GM18858 (cell line): ENCODE data around the gene CDH23.

ENCODE experiments used
- ATAC-seq: cut with Tn5 transposase; IDR thresholded peaks from one replicate; pipeline ENCODE4 v1.9.1; 2021; ENCODE audit not compliant: unreplicated experiment

CDH23 gene

DNA sequence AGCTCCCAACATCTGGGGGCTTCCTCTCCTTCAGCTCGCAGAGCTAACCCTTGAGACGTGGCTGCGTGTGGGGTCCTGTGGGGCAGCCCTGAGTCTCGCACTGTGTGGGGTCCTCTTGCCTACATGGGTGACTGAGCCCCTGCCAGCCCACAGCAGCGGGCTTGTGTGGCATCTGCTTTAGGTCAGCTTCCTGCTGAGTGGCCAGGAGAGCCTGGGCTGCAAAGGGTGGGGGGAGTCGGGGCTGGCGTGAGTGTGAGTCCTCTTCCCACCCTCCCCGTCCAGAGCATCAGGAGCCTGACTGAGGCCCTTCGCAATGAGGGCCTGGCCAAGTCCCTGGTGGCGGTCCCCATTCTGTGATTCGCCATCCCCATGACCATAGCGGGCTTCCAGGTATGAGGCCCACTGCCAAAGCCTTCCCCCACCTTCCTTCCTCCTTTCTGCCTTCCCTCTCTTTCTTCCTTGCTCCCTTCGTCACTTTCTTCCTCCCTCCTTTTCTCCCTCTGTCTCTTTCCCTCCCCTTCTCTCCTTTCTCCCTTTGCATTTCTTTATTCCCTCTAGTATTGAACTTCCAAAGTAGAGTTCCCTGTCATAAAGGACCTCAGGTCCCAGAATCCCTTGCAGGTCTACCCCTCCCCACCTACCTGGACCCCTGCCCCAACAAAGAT lies 85.2 kb downstream of the CDH23 start:
- ATAC-seq: no peak

DNA sequence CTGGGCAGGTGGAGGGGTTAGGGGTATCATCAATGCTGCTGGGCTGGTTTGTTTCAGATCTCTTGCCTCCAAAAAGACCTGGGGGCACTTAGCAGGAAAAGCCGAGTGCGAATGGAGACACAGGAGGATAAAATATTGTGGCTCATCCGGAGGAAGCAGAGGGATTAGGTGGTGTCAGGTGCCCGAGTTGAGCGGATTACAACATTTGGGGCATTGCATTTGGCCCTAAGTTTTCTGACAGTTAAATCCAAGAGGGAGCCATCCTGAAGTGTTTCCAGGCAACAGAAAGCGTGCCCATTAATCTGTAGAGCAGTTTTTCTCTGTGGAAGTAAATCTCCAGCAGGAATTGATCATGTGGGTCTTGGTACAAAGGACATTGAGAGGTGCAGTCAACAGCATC lies 85.9 kb downstream of the CDH23 start:
- ATAC-seq: no peak

DNA sequence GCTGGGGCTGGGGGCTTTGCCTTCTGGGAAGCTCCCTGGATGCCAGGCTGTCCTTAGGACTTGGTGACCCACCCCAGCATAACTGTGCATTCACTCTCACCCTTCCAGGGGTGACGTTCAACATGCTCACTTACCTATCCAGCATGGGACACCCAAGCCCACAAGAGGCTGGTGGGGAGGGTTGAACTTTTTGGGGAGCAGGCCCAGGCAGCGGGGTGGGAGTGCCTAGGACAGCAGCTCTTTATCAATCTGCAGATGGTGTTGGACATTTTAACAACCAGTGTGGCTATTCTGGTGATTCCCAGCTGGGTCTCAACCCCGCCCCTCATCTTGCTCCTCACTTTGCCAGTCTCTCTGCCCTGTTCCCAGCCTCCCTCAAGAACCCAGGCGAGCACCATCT lies 86.4 kb downstream of the CDH23 start:
- no peak for ATAC-seq

DNA sequence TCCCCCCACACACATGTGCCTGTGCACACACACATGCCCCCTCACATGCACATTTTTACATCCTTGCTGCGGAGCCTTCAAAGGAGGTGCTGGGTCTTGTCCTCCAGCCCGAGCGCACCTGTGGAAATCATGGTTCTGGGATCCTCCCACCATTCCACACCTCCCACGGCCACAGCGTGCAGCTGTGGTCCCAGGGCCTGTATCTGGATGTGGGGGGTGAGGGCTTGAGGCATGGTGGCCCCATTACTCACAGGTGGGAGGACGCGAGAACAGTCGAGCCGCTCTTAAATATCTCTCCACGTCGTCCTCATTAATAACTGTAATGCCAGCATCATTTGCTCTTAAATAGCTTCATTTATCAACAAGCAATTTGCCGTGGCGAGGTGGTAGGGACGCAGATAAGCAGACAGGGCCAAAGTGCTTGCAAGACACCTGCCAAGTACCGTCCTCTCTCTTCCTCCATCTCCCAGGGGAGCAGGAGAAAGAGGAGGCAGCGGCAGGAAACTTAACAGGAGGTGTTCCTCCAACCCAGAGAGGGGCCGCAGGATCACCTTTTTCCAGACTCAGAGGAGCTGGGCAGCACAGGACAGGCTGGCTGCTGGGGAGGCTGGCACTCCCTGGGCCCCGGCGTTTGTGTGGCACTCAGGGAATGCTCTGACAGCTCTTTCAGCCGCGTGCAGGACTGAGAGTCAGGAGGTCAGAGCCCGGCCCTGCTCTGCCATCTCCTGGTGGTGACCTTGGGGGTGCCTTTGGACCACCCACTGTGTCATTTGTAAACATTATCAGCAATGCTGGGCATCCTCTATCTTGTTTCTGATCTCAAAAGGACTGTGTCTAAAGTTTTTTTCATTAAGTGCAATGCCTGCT lies 87.4 kb downstream of the CDH23 start:
- no peak for ATAC-seq

DNA sequence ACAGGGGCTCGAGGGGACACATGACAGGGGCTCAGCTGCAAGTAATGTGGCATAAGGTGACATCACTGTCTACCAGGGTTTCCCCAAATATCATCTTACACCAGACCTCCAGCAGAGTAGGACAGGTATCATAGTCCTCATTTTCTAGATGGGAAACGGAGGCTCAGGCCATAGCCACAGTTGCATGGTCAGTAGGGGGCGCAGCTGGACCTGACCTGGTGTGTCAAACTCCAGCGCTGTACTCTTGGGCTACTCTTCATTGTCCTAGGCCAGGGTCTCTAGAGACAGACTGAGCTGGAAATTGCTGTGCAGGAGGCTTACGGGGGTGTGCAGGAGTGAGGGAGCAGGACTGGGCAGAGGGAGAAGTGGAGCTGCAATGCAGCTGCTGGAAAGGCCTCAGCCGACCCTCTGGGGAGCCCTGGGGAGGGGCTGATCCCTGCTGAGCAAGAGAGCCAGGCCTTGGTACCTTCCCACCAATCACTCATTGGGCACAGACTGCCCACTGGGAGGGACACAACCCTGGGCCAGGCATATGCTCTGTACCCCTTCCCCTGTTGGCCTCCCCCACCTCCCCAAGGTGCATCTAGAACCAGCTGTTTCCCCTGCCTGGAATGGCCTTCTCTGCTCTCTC lies 89.9 kb downstream of the CDH23 start:
- ATAC-seq: no peak

DNA sequence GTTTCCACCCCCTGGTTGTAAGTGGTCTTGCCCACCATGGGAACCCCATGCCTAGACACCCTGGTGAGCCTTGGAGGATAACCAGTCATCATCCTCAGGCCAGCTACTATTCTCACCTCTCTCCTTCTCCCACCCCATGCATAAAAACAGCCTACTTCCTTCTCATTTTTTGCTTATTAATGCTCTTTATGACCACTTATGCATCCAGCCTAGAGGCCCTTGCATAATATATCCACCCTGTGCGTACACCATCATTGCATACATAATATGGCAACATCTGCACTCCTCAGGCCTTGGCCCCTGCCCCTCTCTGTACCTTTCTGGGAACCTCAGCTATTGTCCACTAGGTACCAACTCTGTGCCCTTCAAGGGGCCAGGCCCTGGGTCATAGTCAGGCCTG lies 91.0 kb downstream of the CDH23 start:
- ATAC-seq: no peak

DNA sequence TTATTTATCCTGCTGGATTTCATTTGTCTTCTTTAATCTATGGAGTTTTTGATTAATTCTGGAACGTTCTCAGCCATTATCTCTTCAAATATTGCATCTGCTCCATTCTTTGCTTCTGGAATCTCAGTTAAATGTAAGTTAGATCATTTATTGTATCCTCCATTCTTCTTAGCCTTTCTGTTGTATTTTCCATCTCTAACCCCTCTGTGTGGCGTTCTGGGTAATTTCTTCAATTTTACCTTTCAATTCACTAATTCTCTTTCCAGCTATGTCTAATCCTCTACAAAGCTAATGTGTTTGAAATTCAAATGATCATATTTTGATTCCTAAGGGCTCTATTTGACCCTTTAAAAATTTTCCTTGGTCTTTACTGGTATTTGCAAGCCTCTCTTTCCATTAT lies 92.4 kb downstream of the CDH23 start:
- ATAC-seq: no peak

DNA sequence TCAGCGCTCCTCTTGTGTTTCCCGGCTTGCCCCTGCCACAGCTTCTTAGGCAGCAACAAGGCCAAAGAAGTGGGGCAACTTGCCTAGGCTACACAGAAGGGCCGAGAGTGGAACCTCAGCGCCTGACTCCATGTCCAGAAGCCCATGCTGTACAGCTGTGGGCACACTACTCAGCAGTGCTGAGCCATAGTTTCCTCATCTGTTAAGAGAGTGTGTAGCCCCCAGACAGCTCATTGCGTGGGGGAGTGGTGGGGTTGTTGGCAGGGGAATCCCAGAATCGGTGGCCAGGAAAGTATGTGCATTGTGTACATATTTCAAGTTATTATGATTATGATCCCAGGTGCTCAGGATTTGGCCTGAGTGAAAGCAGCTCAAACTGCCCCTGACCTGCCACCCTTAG lies 96.2 kb downstream of the CDH23 start:
- ATAC-seq: no peak

DNA sequence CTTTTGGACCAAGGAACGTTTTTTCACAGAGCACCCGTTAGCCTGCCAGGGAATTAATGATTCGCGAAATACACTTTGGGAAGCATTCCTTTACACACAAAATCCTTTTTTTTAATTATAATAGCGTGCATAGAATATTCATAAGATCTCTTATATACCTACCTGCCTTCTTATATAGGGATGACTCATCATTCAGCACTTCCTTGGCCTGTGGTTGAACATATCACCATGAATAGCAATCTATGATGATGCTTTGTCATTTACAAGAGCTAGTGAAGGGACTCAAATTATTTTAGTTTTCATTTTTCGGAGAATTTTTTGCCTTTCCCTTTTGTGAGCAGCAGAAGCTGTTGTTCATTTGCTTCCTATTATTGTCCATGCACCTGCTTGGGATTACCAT lies 97.0 kb downstream of the CDH23 start:
- ATAC-seq: no peak

DNA sequence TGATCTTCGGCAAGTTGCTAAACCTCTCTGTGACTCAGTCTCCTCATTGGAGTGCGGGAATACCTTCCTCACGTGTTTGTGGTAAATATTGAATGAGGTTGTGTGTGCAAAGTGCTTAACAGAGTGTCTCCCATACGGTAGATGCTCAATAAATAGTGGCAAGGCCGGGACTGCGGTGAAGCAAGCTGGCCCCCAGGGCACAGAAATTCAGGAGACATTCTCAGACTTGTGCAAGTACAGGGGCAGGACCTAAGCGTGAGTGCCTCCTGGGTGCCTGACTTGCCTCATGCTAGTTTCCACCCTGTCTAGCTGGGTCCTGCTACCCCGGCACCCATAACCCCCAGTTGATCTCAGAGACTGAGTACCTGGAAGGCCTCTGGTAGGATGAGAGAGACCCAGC lies 97.8 kb downstream of the CDH23 start:
- ATAC-seq: no peak

DNA sequence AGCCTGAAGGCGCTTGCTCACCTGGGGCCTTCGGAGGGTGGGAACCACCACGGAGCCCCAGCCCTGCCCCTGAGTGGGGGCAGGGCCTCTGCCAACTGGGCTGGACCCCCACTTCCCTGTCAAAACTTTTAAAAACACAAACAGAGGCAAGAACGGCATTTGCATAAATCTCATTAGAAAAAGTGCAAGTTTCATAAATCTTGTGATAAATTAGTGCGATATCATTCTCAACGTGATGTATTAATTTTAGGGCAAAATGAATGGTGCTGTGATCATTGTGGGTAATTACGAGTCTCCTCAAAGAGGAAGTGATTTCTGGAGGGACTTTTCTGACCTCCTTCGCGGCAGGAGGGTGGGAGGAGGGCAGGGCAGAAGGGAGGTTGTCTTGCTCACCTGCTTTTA lies 98.3 kb downstream of the CDH23 start:
- no peak for ATAC-seq

DNA sequence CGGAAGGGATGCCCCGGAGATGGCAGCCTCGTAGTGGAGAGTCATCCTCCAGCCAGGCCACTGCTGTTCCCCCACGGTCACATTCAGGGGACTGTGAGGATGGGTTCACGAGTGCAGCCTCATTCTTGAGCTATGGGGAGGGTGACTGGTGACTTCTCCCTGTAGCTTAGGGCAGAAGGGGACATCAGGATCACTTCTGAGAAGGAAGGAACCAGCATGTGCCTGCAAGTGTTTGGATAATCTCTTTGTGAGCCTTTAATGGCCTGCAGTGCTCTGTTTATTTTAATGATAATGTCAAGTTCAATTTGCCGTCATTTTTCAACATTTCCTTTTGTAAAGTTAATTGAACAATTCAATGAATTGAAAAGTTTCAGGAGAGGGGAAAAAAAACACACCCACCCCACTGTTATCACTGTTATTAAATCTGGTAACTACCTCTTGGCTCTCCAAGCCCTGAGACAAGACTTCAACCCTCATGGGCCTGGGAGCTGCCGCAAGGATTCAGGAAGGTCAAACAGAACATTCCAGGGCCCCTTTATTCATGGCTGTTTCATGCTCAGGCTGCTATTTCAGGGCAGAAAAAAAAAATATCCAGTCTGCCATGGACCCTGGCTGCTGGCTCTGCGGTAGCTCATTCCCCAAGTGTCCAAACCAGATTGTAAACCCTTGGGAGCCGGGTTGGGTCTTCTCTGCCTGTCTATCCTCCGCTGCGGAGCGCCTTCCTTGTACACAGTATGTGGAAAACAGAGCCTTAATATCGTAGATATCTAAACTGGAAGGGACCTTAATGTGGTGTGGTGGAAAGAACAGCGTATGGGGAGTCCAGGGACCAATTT lies 100.4 kb downstream of the CDH23 start:
- no peak for ATAC-seq

DNA sequence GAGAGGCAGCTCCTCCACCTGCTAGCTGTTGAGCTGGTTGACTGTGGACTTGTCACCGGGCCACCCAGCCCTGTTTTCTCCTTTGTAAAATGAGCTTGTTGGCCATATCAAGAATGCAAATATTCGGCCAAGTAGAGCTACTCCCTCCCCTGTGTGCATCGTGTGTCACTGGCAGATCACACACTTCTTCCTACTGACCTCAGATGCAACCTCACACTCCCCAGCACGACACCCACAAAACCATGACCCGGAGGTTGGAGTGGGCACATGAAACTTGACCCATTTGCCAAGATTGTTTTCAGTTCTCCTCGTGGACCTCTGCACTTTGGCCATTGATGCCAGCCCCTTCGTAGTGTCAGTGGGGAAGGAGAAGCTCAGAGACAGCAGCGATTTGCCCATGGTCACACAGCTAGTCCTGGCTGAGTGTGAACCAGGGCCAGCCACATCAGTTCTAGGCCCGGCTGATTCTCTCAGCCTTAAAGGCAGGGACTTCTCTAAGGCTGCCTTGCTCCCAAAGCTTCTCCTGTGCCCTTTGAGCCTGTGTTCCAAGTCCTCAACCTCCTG lies 101.1 kb downstream of the CDH23 start:
- no peak for ATAC-seq

DNA sequence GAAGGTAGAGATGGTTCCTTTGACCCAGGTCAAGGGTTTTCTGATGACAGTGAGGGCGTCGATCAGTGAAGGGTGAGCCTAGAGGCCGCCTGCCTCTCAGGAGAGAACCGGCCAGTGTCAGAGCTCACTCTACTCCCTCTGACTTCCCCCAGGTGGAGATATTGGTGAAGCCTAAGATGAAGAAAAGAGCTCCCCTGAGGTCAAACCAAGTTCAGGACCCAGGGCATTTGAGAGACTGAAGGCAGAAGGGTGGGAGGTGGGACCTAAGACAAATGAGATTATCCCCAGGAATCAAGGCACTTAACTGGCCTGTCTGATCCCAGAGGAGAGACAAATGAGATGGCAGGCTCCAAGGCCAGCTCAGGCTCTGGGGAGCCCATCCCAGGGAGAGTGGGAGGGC lies 104.7 kb downstream of the CDH23 start:
- no peak for ATAC-seq

DNA sequence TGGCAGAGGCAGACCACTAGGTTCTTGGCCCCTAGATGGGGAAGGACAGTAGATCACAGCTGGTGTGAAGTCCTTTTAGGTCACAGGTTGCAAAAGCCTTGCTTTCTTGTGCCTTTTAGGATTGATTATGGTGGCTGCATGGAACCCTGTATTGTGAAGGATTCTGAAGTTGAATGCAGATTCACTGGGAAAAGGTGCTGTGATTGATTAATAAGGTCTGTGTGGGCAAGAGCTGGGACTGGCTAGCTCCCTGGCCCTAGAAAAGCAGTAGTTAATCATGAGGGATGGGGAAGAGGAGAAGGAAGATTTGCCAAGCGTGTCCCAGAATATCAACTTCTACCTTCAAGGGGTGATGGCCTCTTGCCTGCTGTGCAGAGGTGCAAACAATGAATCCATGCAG lies 105.5 kb downstream of the CDH23 start:
- ATAC-seq: no peak

DNA sequence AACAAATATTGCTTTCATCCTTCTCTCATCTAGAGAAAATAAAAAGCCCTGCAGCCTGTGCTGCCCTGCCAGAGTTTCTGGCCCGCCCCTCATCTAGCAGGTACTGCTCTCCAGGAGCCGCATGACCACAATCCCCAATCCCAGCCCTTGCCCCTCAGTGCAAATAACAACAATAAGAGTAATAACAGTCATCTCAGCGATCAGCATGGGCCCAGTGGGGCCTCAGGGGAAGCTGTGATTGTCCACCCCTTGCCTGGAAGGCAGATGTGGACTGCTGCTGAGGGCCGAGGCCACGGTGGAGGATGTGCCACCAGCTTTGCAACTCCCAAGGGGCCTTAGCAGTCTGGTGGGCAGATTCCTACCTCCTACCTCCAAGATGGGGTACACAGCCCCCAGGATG lies 106.1 kb downstream of the CDH23 start:
- no peak for ATAC-seq

DNA sequence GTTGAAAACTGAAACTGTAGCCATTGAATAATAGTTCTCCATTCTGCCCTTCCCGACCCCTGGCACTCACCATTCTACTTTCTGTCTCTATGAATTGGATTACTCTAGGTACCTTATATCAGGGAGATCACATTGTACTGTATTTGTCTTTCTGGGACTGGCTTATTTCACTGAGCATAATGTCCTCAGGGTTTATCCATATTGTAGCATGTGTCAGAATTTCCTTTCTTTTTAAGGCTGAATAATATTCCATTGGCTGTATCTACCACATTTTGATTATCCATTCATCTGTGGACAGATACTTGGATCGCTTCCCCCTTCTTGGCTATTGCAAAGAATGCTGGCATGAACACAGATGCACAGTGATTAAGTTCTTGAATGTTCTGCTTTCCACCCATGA lies 107.4 kb downstream of the CDH23 start:
- no peak for ATAC-seq

DNA sequence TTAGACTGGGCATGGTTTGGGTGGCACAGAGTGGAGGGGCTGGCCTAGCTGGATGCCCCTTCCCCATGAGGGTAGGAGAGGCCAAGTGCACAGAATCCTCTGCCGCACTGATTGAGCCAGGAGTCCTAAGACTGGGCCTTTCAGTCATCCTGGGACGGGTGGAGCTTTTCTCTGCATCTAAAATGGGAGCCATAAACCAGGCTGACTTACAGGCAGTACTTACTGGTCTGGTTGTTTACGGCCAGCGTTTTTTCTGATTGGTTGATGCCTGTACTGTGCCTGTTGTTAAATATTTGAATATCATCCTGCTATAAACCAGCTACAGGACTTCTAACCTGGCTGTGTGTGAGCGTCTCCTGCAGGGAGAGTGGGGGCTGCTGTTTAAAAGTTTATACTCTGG lies 107.8 kb downstream of the CDH23 start:
- no peak for ATAC-seq

DNA sequence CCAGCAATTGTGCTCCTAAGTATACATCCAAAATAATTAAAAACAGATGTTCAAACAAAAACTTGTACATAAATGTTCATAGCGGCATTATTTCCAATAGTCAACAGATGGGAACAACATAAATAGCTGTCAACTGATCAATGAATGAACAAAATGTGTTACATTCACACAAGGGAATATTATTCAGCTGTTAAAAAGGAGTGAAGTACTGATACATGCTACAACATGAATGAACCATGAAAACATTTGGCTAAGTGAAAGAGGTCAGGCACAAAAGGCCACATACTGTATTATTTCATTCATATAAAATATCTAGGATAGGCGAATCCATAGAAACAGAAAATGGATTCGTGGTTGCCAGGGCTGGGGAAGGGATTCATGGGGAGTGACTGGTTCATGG lies 109.1 kb downstream of the CDH23 start:
- no peak for ATAC-seq

DNA sequence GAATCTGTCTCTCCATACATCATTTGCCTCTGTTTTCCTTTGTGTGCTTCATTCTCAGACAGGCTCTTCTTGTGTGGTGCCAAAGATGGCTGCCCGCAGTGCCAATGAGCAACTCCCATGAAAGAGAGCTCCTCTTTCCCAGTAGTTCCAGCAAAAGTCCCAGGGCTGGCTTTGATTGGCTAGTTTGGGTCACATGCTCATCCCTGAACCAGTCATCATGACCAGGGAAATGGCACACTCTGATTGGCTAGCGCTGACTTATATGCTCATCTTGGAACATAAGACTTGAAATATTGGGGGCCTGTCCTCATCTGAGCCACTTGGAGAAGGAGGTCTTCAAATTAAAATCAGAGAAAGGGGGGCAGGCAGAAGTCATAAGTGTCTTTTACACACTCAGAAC lies 112.7 kb downstream of the CDH23 start:
- ATAC-seq: no peak

DNA sequence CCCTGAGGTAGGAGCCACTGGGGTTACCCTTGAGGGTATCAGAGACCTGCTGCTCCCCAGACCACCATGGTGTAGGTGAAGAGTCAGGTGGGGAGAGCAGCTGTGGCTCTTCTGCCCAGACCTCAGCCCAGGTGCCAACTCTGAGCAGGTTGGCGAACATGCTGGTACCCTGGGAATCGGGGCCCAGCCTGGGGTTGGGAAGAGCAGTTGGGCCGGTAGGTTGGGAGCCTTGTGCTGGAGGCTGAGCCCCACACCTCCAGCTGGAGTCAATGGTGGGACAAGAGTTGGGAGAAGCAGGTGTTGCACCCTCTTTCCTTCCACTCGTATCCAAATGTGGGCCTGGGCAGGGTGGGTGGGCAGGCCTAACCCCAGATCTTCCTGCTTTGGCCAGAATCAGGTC lies 114.5 kb downstream of the CDH23 start:
- ATAC-seq: no peak
